ENCODE results near the gene PNMA3. TPM values are rescaled to one million over a fixed set of nuclear protein-coding genes. Genes with fewer than 3 reads are reported as not detected.
"Not testable (repeated sequence)": the region's sequence is repeated elsewhere in the genome, so short reads cannot be mapped to it uniquely, and the experiment has no call there.

PNMA3 gene
- under 1 TPM; 0.80 to 0.91 TPM for total RNA-seq

- POLR2A ChIA-PET, result no interaction called here
- CTCF ChIA-PET, result no interaction called here
These were observed at the start of gene PNMA3 for GRCh38 chrX:153055871-153056749. PNMA3 (plus strand) TSS chrX:153056470; CDS start chrX:153057056, 586 bp downstream.

DNA sequence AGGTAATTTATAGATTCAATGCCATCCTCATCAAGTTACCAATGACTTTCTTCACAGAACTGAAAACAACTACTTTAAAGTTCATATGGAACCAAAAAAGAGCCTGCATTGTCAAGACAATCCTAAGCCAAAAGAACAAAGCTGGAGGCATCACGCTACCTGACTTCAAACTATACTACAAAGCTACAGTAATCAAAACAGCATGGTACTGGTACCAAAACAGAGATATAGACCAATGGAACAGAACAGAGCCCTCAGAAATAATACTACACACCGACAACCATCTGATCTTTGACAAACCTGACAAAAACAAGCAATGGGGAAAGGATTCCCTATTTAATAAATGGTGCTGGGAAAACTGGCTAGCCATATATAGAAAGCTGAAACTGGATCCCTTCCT, 39.1 kb upstream of the PNMA3 start:
- POLR2A ChIA-PET, CTCF ChIA-PET: not testable (repeated sequence)

DNA sequence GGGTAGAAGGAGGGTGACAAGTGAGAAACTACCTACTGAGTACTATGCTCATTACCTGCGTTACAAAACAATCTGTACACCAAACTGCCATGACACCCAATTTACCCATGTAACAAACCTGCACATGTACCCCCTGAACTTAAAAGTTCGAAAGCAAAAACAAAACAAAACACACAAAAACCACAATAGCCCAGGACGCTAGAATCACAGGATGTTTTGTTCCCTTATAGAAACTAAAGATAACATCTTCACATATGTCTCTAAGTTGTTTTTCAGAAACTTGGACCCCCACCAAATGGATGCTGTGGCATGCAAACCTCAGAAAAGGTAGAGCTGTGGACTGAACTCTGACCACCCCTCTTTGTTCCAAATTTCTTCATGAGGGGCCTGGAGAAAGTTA, 37.1 kb upstream of the PNMA3 start:
- ChIA-PET POLR2A (no interaction called here), CTCF (no interaction called here)

- CTCF ChIA-PET, POLR2A ChIA-PET: not testable (repeated sequence)
These were observed 29.8 kb upstream of the PNMA3 start for GRCh38 chrX:153026501-153026900.

DNA sequence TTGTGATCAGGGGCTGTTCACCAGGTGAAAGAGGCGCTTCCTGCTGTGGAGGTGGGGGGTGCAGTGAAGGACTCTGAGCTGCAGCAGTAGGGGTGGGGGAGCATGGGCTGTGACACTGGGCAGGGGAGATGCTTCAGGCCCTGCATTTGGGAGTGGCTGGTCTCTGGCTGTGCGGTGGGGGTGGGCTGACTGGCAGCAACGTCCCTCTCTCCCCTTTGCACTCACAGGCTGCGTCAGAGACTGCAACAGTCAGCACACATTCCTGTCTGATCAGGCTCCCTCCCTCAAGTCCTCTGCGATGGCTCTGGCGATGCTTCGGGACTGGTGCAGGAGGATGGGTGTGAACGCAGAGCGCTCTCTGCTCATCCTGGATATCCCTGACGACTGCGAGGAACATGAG, 27.8 kb upstream of the PNMA3 start:
- POLR2A ChIA-PET, CTCF ChIA-PET: not testable (repeated sequence)

DNA sequence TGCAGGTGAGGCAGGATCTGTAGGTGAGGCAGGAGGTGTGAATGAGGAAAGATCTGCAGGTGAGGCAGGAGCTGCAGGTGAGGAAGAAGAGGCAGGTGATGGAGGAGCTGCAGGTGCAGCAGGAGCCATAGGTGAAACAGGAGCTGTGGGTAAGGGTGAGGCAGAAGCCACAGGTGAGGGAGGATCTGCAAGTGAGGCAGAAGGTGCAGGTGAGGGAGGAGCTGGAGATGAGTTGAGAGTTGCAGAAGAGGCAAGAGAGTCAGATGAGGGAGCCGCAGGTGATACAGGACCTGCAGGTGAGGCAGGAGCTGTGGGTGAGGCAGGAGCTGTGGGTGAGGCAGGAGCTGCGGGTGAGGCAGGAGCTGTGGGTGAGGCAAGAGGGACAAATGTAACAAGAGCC, 27.1 kb upstream of the PNMA3 start:
- ChIA-PET POLR2A (no interaction called here), CTCF (no interaction called here)

GRCh38 chrX:153029875-153030274, 26.4 kb upstream of the PNMA3 start:
- ChIA-PET CTCF (no interaction called here), POLR2A (no interaction called here)

DNA sequence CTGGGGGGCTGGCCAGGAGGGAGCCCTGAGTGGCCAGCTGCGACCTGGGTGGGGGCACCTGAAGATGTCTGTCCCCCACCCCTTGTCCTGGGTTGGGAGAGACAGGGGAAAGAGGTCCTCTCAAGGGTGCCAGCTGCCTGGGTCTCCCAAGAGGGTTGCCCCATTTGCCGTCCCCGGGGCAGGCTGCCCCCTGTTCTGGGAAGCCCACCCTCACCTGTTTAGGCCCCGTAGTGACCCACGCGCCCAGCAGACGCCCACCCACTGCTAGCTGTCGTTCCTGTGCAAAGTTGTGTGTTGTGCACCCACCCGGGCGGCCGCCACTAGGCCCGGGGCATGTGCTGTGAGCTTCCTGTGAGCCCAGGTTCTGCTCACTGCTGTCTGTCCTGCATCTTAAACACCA, 25.5 kb upstream of the PNMA3 start:
- ChIA-PET POLR2A (no interaction called here), CTCF (no interaction called here)

GRCh38 chrX:153032397-153033118, 23.7 kb upstream of the PNMA3 start:
- ChIA-PET POLR2A (interaction anchor here (0.8 kb wide), 1 partner anchor 475 kb away, joined by 3 read pairs; no protein-coding TSS in a partner anchor), CTCF (interaction anchor here (0.9 to 1.9 kb wide), 8 partner anchors 12 to 634 kb away, joined by 3 to 11 read pairs (median 4); no protein-coding TSS in a partner anchor)

DNA sequence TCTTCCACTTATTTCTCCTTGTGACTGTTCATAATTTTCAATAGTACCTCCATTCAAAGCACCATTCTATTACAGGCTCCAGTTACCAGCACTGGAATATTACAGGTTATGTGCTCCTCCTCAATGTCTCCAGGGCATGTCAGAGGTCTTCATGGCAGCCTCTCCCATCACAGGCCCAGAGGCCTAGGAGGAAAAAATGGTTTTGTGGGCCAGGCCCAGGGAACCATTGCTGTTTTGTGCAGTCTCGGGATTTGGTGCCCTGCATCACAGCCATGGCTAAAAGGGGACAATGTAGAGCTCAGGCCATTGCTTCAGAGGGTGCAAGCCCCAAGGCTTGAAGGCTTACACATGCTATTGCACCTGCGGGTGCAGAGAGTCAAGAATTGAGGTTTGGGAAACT, 7.2 kb upstream of the PNMA3 start:
- ChIA-PET POLR2A (no interaction called here), CTCF (no interaction called here)

GRCh38 chrX:153052534-153052933, 3.7 kb upstream of the PNMA3 start:
- ChIA-PET CTCF (no interaction called here), POLR2A (no interaction called here)

DNA sequence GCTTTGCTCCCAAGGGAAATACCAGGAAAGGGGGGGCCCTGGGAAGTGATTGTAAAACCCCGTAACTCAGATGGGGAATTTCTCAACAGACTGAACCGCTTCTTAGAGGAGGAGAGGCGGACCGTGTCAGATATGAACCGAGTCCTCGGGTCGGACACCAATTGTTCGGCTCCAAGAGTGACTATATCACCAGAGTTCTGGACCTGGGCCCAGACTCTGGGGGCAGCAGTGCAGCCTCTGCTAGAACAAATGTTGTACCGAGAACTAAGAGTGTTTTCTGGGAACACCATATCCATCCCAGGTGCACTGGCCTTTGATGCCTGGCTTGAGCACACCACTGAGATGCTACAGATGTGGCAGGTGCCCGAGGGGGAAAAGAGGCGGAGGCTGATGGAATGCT, 1.0 kb downstream of the PNMA3 start:
- POLR2A ChIA-PET, result no interaction called here

GRCh38 chrX:153059191-153060094, 3.2 kb downstream of the PNMA3 start:
- ChIA-PET CTCF (no interaction called here), POLR2A (no interaction called here)

More for the DNA sequence above, 1.0 kb downstream of the PNMA3 start:
- CTCF ChIA-PET, result no interaction called here

DNA sequence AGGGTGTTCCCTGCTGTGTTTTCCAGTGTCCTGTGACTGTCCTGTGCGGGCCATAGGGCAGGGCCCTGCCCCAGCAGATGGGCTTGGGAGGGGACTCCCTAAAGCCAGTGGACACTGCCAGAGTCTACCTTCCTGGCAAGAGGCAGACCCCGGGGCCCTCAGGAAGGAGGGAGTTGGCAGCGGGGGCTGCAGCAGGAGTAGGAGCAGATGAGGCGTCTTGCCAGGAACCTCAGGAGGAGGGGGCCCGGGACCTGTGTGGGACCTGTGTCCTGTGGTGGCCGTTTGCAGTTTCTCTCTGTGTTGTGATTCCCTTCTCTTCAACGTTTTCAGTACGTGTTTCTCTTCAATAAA, 3.8 kb downstream of the PNMA3 start:
- CTCF ChIA-PET, result no interaction called here
- POLR2A ChIA-PET, result no interaction called here

GRCh38 chrX:153061732-153062131, 5.5 kb downstream of the PNMA3 start:
- CTCF ChIA-PET, result interaction anchor here (1.1 kb wide), 1 partner anchor 11 kb away, joined by 3 read pairs; no protein-coding TSS in a partner anchor

DNA sequence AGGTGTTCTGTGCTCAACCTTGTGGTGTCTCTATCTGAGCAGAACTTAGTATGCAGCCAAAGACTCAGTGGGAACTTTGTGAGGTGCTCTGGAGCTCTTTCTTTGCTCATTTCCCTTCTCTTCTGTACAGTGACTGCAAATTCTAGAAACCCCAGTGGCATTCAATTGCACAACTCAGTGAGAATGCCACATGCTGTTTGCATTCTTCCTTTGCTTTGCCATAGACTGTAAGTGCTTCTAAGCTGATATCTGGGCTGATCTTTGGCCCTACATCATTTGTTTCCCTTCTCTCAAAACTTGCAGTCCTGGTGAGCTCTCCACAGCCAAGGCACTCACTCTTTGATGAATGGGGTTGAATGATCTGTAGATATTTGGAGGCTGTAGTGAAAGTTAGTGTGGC, 7.0 kb downstream of the PNMA3 start:
- ChIA-PET POLR2A (no interaction called here), CTCF (no interaction called here)

More at GRCh38 chrX:153061732-153062131, 5.5 kb downstream of the PNMA3 start:
- POLR2A ChIA-PET, result no interaction called here

- ChIA-PET POLR2A (no interaction called here), CTCF (no interaction called here)
These were observed 7.8 kb downstream of the PNMA3 start for GRCh38 chrX:153064061-153064460.

- ChIA-PET CTCF (no interaction called here), POLR2A (no interaction called here)
These were observed 9.1 kb downstream of the PNMA3 start for GRCh38 chrX:153065389-153065788.

GRCh38 chrX:153066402-153066801, 10.1 kb downstream of the PNMA3 start:
- CTCF ChIA-PET, POLR2A ChIA-PET: not testable (repeated sequence)

DNA sequence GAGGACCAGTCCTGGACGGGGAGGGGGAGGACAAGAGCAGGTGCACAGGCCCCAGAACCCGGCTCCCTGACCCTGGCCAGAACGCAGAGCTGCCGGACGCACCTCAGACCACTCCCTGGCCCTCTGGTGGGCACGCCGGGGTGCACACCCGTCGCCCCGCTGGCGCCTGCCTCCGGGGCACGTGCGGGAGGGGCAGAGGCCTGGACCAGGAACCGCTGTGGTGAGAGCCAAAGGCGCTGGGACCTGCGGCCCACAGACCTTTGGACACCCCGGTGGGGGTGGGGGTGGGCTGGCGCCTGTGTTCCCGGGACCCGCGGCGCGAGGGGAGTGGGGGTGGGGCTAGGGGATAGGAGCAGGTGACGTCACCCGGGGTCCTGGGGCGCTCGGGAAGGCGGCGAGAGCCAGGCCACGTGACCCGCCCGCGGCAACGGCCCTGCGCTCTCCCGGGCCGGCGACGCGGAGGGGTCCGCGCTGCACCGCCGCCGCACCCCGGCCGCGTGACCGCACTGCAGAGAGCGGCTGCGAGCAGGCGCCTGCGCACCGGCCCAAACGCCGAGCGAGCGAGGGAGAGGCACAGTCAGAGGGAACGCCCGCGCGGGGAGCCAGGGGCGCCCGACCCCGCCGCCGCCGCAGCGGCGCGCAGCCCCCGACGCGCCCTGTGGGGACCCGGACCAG, 15.8 kb downstream of the PNMA3 start, which contains the start of gene PNMA6A:
TSS of gene PNMA6A (plus strand) at position 546 of the 675 bp plus-strand sequence. CDS start 609 bp downstream, outside the sequence.
- CTCF ChIA-PET, POLR2A ChIA-PET: not testable (repeated sequence)
